SK-N-MC (cell line): ENCODE data around the gene UBAP1.
"Not testable (repeated sequence)": the region's sequence is repeated elsewhere in the genome, so short reads cannot be mapped to it uniquely, and the experiment has no call there.

Experiments used
- DNase-seq: peaks from one replicate; pipeline ENCODE4 v3.0.0-alpha.2; 2011; ENCODE audit warnings: low read depth, low spot score
- H3K27ac ChIP-seq: fragments of 200-600 bp; sonication (generic); 2 replicates; pipeline ENCODE4 v1.5.1; 2016; ENCODE audit warnings: mixed run types
- H3K36me3 ChIP-seq: fragments of 200-600 bp; sonication (generic); 2 replicates; pipeline ENCODE4 v1.6.1; 2017; ENCODE audit warnings: antibody characterized with exemption, low read length, mixed read lengths; ENCODE audit not compliant: insufficient read depth
- H3K4me3 ChIP-seq: fragments of 200-600 bp; sonication (generic); 2 replicates; pipeline ENCODE4 v1.5.1; 2016
- H3K9ac ChIP-seq: fragments of 200-600 bp; sonication (generic); 2 replicates; pipeline ENCODE4 v1.8.0; 2017; ENCODE audit warnings: mixed run types, mixed read lengths; ENCODE audit not compliant: insufficient read length
- H3K9me3 ChIP-seq: fragments of 200-600 bp; sonication (generic); 2 replicates; pipeline ENCODE4 v1.6.1; 2017; ENCODE audit warnings: low read depth, mild to moderate bottlenecking, antibody characterized with exemption, low read length, moderate library complexity, mixed read lengths
- EZH2 ChIP-seq: fragments of 200-600 bp; sonication (generic); IDR thresholded peaks from one replicate; pipeline ENCODE4 v1.6.1; 2017; ENCODE audit warnings: antibody characterized with exemption
- FOXP2 ChIP-seq: optimal IDR thresholded peaks from 2 replicates; pipeline ENCODE3; 2011; ENCODE audit warnings: mild to moderate bottlenecking, moderate library complexity; ENCODE audit not compliant: insufficient read depth; ENCODE audit errors: extremely low read length, control extremely low read depth
- POLR2AphosphoS5 ChIP-seq: IDR thresholded peaks from 2 replicates; pipeline ENCODE4 v1.6.1; 2012; ENCODE audit warnings: mild to moderate bottlenecking, low read depth, low read length, borderline replicate concordance

Gene UBAP1

GRCh38 chr9:34246453-34246852 lies 67.6 kb downstream of the UBAP1 start:
- Histone ChIP-seq H3K27ac (no peak overlapping the region), H3K4me3 (no peak overlapping the region), H3K36me3 (peaks cover 49% of the 10 kb centered on the region; the same call in 1 of the 2 replicates), H3K9ac (no peak overlapping the region), H3K9me3 (no peaks in the 10 kb centered on the region)
- TF ChIP-seq POLR2AphosphoS5 (no peak), EZH2 (no peak), FOXP2 (no peak)
- DNase-seq: no peak

GRCh38 chr9:34247782-34248181 lies 68.9 kb downstream of the UBAP1 start:
- H3K36me3 ChIP-seq: peaks cover 49% of the 10 kb centered on the region
- DNase-seq, H3K4me3 ChIP-seq, H3K9ac ChIP-seq, H3K27ac ChIP-seq, H3K9me3 ChIP-seq: not testable (repeated sequence)

GRCh38 chr9:34249274-34249673 lies 70.4 kb downstream of the UBAP1 start:
- TF ChIP-seq POLR2AphosphoS5 (no peak), FOXP2 (no peak), EZH2 (no peak)
- Histone ChIP-seq H3K4me3 (no peak overlapping the region), H3K27ac (no peak overlapping the region), H3K9me3 (no peaks in the 10 kb centered on the region), H3K9ac (no peak overlapping the region), H3K36me3 (peaks cover 57% of the 10 kb centered on the region)
- DNase-seq: no peak

GRCh38 chr9:34250721-34251120 lies 71.9 kb downstream of the UBAP1 start:
- Histone ChIP-seq H3K9ac (no peak overlapping the region), H3K9me3 (no peaks in the 10 kb centered on the region), H3K4me3 (no peak overlapping the region), H3K27ac (no peak overlapping the region), H3K36me3 (peaks cover 67% of the 10 kb centered on the region)
- no peak for DNase-seq
- TF ChIP-seq POLR2AphosphoS5 (no peak), EZH2 (no peak), FOXP2 (no peak)

- TF ChIP-seq EZH2 (no peak), FOXP2 (no peak), POLR2AphosphoS5 (no peak)
- peaks cover 64% of the 10 kb centered on the region for H3K36me3 ChIP-seq
These were observed 73.2 kb downstream of the UBAP1 start for GRCh38 chr9:34252016-34252415.

GRCh38 chr9:34252670-34253459 lies 74.0 kb downstream of the UBAP1 start:
- TF ChIP-seq FOXP2: no peak
- TF ChIP-seq EZH2: no peak
- TF ChIP-seq POLR2AphosphoS5: no peak
- peaks cover 64% of the 10 kb centered on the region for H3K36me3 ChIP-seq
- H3K9me3 ChIP-seq: no peaks in the 10 kb centered on the region
- no peak for DNase-seq
- H3K27ac ChIP-seq: 0 out of 2 replicates have a peak overlapping the region, but pooled peaks have one; percentile 16
- H3K4me3 ChIP-seq: no peak overlapping the region
- H3K9ac ChIP-seq: no peak overlapping the region

More at GRCh38 chr9:34252016-34252415, 73.2 kb downstream of the UBAP1 start:
- H3K9me3 ChIP-seq: no peaks in the 10 kb centered on the region
- no peak overlapping the region for H3K4me3 ChIP-seq
- H3K27ac ChIP-seq: 0 out of 2 replicates have a peak overlapping the region, but pooled peaks have one; percentile 16
- DNase-seq: no peak
- no peak overlapping the region for H3K9ac ChIP-seq

GRCh38 chr9:34253460-34253837 lies 74.6 kb downstream of the UBAP1 start:
- H3K9ac ChIP-seq: no peak overlapping the region
- TF ChIP-seq POLR2AphosphoS5 (no peak), EZH2 (no peak), FOXP2 (no peak)
- no peaks in the 10 kb centered on the region for H3K9me3 ChIP-seq
- H3K4me3 ChIP-seq: no peak overlapping the region
- H3K36me3 ChIP-seq: peaks cover 61% of the 10 kb centered on the region
- no peak for DNase-seq
- no peak overlapping the region for H3K27ac ChIP-seq

DNA sequence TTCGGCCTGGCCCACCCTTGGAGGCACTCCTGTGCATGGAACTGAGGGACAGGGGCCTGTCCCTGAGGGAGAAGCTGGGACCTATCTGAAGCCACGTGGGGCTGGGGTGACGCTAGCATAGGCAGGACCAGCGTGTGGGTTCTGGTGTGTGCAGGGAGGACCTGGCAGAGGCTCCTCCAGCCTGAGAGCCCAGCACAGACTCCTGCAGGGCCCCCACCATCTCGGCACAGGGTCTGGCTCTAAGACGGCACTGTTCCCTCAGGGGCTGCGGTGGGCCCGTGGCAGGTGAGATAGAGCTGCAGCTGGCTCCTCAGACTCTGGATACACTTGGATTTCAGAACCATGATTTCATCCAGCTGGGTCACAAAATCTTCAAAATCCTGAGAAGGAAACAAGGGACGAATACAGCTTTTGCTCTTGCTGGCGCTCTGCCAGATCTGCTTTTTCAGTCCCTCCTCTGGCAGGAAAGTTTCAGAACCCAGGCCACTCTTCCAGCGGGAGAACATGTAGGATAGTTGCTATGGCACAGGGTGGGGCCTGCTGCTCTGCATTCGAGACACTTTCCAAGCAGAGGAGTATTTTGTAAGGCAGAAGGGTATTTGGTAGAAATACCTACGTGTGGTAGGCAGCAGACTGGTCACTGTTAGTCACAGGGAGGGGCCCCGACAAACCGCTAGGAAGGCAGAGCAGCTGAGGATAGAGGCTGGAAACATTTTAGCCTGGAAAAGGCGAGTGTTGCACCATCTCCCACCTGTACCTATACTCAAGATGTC lies 75.5 kb downstream of the UBAP1 start:
- DNase-seq: no peak
- H3K9ac ChIP-seq: no peak overlapping the region
- TF ChIP-seq FOXP2 (no peak), EZH2 (no peak), POLR2AphosphoS5 (no peak)
- peaks cover 64% of the 10 kb centered on the region for H3K36me3 ChIP-seq
- H3K27ac ChIP-seq: no peak overlapping the region
- H3K4me3 ChIP-seq: no peak overlapping the region
- H3K9me3 ChIP-seq: no peaks in the 10 kb centered on the region
